B cell (primary cell): ENCODE results near the gene PODNL1. TPM values are rescaled to one million over a fixed set of nuclear protein-coding genes. Genes with fewer than 3 reads are reported as not detected.

Source experiments
- ATAC-seq: fragments of 200-7000 bp; cut with Tn5 transposase; one replicate; pipeline ENCODE4 v1.10.0; 2021; ENCODE audit warnings: low read depth, mild to moderate bottlenecking, moderate number of reproducible peaks, moderate library complexity
- CTCF ChIA-PET: fragments of 350-600 bp; sonication (Branson Sonifier 250); formaldehyde crosslinking; loops from one replicate; lab custom pipeline; 2021; ENCODE audit warnings: antibody characterized with exemption, inconsistent platforms; lab: Charles Lee
- POLR2A ChIA-PET: fragments of 350-600 bp; sonication (Branson Sonifier 250); formaldehyde crosslinking; loops from one replicate; lab custom pipeline; 2021; ENCODE audit warnings: antibody characterized with exemption; lab: Charles Lee
- DNase-seq: peaks from one replicate; pipeline ENCODE4 v3.0.0; 2013
- H2AFZ ChIP-seq: 2 replicates; pipeline ENCODE4 v1.6.1; 2012; ENCODE audit warnings: mild to moderate bottlenecking, low read depth, low read length; ENCODE audit not compliant: insufficient read depth, poor library complexity, severe bottlenecking
- H3K27ac ChIP-seq, 2 donors: 1 replicate in 1 of 2; 2 replicates in 1 of 2; pipeline ENCODE4 v1.5.1; 2012 to 2013; ENCODE audit warnings: low read length in 2 of 2, mild to moderate bottlenecking in 2 of 2, moderate library complexity in 1 of 2
- H3K27me3 ChIP-seq, 4 experiments: fragments of 200-600 bp in 1 of 4; sonication (generic) in 1 of 4; replicated peaks in 1 of 4; 1 replicate in 2 of 4; 2 replicates in 2 of 4; pipeline versions ENCODE4 v1.6.1 to v1.7.0; 2013 to 2016; ENCODE audit warnings: low read length in 3 of 4, mild to moderate bottlenecking in 2 of 4, mixed read lengths in 1 of 4, moderate library complexity in 1 of 4; ENCODE audit not compliant: insufficient read depth in 4 of 4, control insufficient read depth in 3 of 4; ENCODE audit errors: control extremely low read depth in 1 of 4
- H3K36me3 ChIP-seq, 2 experiments: replicated peaks in 1 of 2; 1 replicate in 1 of 2; 2 replicates in 1 of 2; pipeline versions ENCODE4 v1.6.1 to v1.7.1; 2013; ENCODE audit warnings: low read length in 1 of 2; ENCODE audit not compliant: insufficient read depth in 2 of 2, control insufficient read depth in 1 of 2; ENCODE audit errors: control extremely low read depth in 1 of 2, extremely low read depth in 1 of 2
- H3K4me1 ChIP-seq, 2 donors: fragments of 200-600 bp in 1 of 2; sonication (generic) in 1 of 2; 1 replicate in 1 of 2; 2 replicates in 1 of 2; pipeline versions ENCODE4 v1.5.1 to v1.6.1; 2013 to 2017; ENCODE audit warnings: low read length in 2 of 2; ENCODE audit not compliant: control insufficient read depth in 2 of 2, insufficient read depth in 2 of 2
- H3K4me2 ChIP-seq: replicated peaks from 2 replicates; pipeline ENCODE3; 2012; ENCODE audit warnings: mild to moderate bottlenecking, low read depth, low read length; ENCODE audit not compliant: poor library complexity, severe bottlenecking
- H3K4me3 ChIP-seq, 5 experiments: fragments of 200-600 bp in 1 of 5; sonication (generic) in 1 of 5; 1 replicate in 3 of 5; 2 replicates in 2 of 5; pipeline versions ENCODE4 v1.5.1 to v1.7.0; 2011 to 2016; ENCODE audit warnings: low read length in 4 of 5, mild to moderate bottlenecking in 4 of 5, low read depth in 2 of 5, control low read depth in 1 of 5, moderate library complexity in 1 of 5; ENCODE audit not compliant: insufficient read depth in 1 of 5; ENCODE audit errors: control extremely low read depth in 1 of 5, extremely low read depth in 1 of 5
- H3K79me2 ChIP-seq: fragments of 200-600 bp; sonication (generic); one replicate; pipeline ENCODE4 v1.6.0; 2016; ENCODE audit warnings: low read length; ENCODE audit not compliant: control insufficient read depth, insufficient read depth
- H3K9ac ChIP-seq: fragments of 200-600 bp; sonication (generic); 2 replicates; pipeline ENCODE4 v1.6.1; 2017; ENCODE audit warnings: mild to moderate bottlenecking, low read length, moderate library complexity
- H3K9me3 ChIP-seq, 3 donors: one replicate each; pipeline versions ENCODE4 v1.6.1 to v1.7.1; 2013; ENCODE audit warnings: low read length in 2 of 3; ENCODE audit not compliant: control insufficient read depth in 2 of 3, insufficient read depth in 1 of 3; ENCODE audit errors: control extremely low read depth in 1 of 3
- H4K20me1 ChIP-seq: 2 replicates; pipeline ENCODE4 v1.6.0; 2012; ENCODE audit warnings: mild to moderate bottlenecking, low read length; ENCODE audit not compliant: insufficient read depth, control insufficient read depth, poor library complexity, severe bottlenecking
- H3K27ac Mint-ChIP-seq: one replicate; pipeline ENCODE4 v1.8.0; 2021; ENCODE audit warnings: mixed read lengths
- H3K27me3 Mint-ChIP-seq: one replicate; pipeline ENCODE4 v1.8.0; 2021; ENCODE audit warnings: mixed read lengths
- H3K4me1 Mint-ChIP-seq: one replicate; pipeline ENCODE4 v1.8.0; 2021; ENCODE audit warnings: mixed read lengths
- H3K4me3 Mint-ChIP-seq: one replicate; pipeline ENCODE4 v1.8.0; 2021; ENCODE audit warnings: mixed read lengths
- H3K9me3 Mint-ChIP-seq: one replicate; pipeline ENCODE4 v1.8.0; 2022; ENCODE audit warnings: mixed read lengths; ENCODE audit not compliant: insufficient read depth
- CTCF ChIP-seq: fragments of 200-600 bp; IDR thresholded peaks from one replicate; pipeline ENCODE4 v1.8.0; 2022; ENCODE audit warnings: antibody characterized with exemption, mild to moderate bottlenecking
- EZH2 ChIP-seq: IDR thresholded peaks from 2 replicates; pipeline ENCODE4 v1.6.1; 2012; ENCODE audit warnings: borderline replicate concordance, low read depth, mild to moderate bottlenecking, moderate library complexity, low read length; ENCODE audit not compliant: insufficient read depth, poor library complexity, severe bottlenecking
- WGBS: methylation state at CpG from one replicate; pipeline ENCODE4 v1.1.5; 2013; ENCODE audit warnings: missing lambda C conversion rate; ENCODE audit not compliant: insufficient coverage; 5-methylcytosine and 5-hydroxymethylcytosine counted together
- intact Hi-C: fragments of 100-400 bp; cut with micrococcal nuclease; formaldehyde crosslinking; loops from one replicate; pipeline ENCODE4 v1.10.0; 2022
- polyA plus RNA-seq: library from polyadenylated mRNA; depleted of rRNA; stranded (reverse); fragments of >200 nt; gene quantifications from 2 replicates; pipeline ENCODE4 v1.2.3, GENCODE V29; 2012
- total RNA-seq, 2 donors: library from RNA; stranded (reverse); fragments of 120-200 nt in 1 of 2; gene quantifications; 1 replicate in 1 of 2; 2 replicates in 1 of 2; pipeline versions ENCODE4 v1.2.3 to v1.2.4, GENCODE V29; 2013 to 2022

PODNL1 gene
- total and polyA plus RNA-seq, 2 donors (not counting 1 experiment from before 2014, with no cell fraction given): not detected

- no peak overlapping the region for H3K27ac ChIP-seq
- Mint-ChIP-seq H3K27me3 (no peaks in the 10 kb centered on the region), H3K27ac (no peak overlapping the region), H3K9me3 (no peaks in the 10 kb centered on the region), H3K4me1 (no peaks in the 10 kb centered on the region), H3K4me3 (no peak overlapping the region)
- no peak overlapping the region for H3K9ac ChIP-seq
- TF ChIP-seq CTCF (no peak), EZH2 (no peak)
- no peak overlapping the region for H3K4me2 ChIP-seq
- H3K36me3 ChIP-seq: peaks cover 1 to 36% of the 10 kb centered on the region in 2 experiments
- no peaks in the 10 kb centered on the region for H3K27me3 ChIP-seq
- 100% methylated on average over 2 of the region's 3 CpGs for WGBS
- intact Hi-C loops: no loop called here
- no peaks in the 10 kb centered on the region for H3K79me2 ChIP-seq
- POLR2A ChIA-PET: no interaction called here
- no peaks in the 10 kb centered on the region for H3K4me1 ChIP-seq
- H2AFZ ChIP-seq: no peak overlapping the region
- DNase-seq: no peak
- peaks cover 0 to 4% (median 0%) of the 10 kb centered on the region in 3 donors for H3K9me3 ChIP-seq
- no peaks in the 10 kb centered on the region for H4K20me1 ChIP-seq
- CTCF ChIA-PET: interaction anchor here (1.4 kb wide), 1 partner anchor 138 kb away, joined by 3 read pairs; no protein-coding TSS in a partner anchor
- no peak for ATAC-seq
- H3K4me3 ChIP-seq: no peak overlapping the region
Observed at GRCh38 chr19:13914777-13915176, 23.4 kb downstream of the PODNL1 start.

- Mint-ChIP-seq H3K4me1 (no peaks in the 10 kb centered on the region), H3K4me3 (no peak overlapping the region), H3K27me3 (no peaks in the 10 kb centered on the region), H3K9me3 (no peaks in the 10 kb centered on the region), H3K27ac (no peak overlapping the region)
- Histone ChIP-seq H3K4me2 (no peak overlapping the region), H2AFZ (no peak overlapping the region), H3K27ac (no peak overlapping the region), H3K27me3 (no peaks in the 10 kb centered on the region), H3K36me3 (peaks cover 1 to 36% of the 10 kb centered on the region in 2 experiments), H4K20me1 (no peaks in the 10 kb centered on the region), H3K4me3 (no peak overlapping the region), H3K4me1 (no peaks in the 10 kb centered on the region), H3K9ac (no peak overlapping the region), H3K79me2 (no peaks in the 10 kb centered on the region), H3K9me3 (peaks cover 0 to 4% (median 0%) of the 10 kb centered on the region in 3 donors)
- WGBS: 100% methylated on average over 16 of the region's 17 CpGs
- DNase-seq (no peak), ATAC-seq (no peak)
- intact Hi-C loops: no loop called here
- CTCF ChIA-PET: no interaction called here
- TF ChIP-seq CTCF: no peak
- no peak for TF ChIP-seq EZH2
- POLR2A ChIA-PET: no interaction called here
Observed at GRCh38 chr19:13913352-13913751, 24.9 kb downstream of the PODNL1 start.
